Astrocyte (in vitro differentiated cells and primary cell): Measurements from ENCODE around the gene KCNH6. TPM values are rescaled to one million over a fixed set of nuclear protein-coding genes. Genes with fewer than 3 reads are reported as not detected.

Experiments used
- DNase-seq: peaks from one replicate; pipeline ENCODE4 v3.0.0-alpha.2; 2010; ENCODE audit warnings: low read depth
- FAIRE-seq: peaks from 2 replicates; lab custom pipeline; 2011; peaks lifted over from hg19 to GRCh38; lab: Jason Lieb, UNC
- H2AFZ ChIP-seq: 2 replicates; pipeline ENCODE4 v1.6.0; 2012; ENCODE audit warnings: low read depth, low read length, inconsistent platforms
- H3K27ac ChIP-seq: 2 replicates; pipeline ENCODE4 v1.5.1; 2011; ENCODE audit warnings: low read depth, low read length, inconsistent platforms
- H3K27me3 ChIP-seq: 2 replicates; pipeline ENCODE4 v1.6.0; 2011; ENCODE audit warnings: low read length, inconsistent platforms; ENCODE audit not compliant: insufficient read depth
- H3K36me3 ChIP-seq: 2 replicates; pipeline ENCODE4 v1.5.1; 2011; ENCODE audit warnings: low read length, inconsistent platforms; ENCODE audit not compliant: insufficient read depth
- H3K4me1 ChIP-seq: 2 replicates; pipeline ENCODE4 v1.5.1; 2011; ENCODE audit warnings: low read length, inconsistent platforms; ENCODE audit not compliant: insufficient read depth
- H3K4me2 ChIP-seq: 2 replicates; pipeline ENCODE4 v1.6.0; 2012; ENCODE audit warnings: low read length, inconsistent platforms
- H3K4me3 ChIP-seq: 2 replicates; pipeline ENCODE4 v1.5.1; 2011; ENCODE audit warnings: low read depth, mild to moderate bottlenecking, low read length, inconsistent platforms; ENCODE audit not compliant: insufficient read depth
- H3K79me2 ChIP-seq: 2 replicates; pipeline ENCODE4 v1.6.0; 2012; ENCODE audit warnings: mild to moderate bottlenecking, low read length, inconsistent platforms; ENCODE audit not compliant: insufficient read depth
- H3K9ac ChIP-seq: 2 replicates; pipeline ENCODE4 v1.6.0; 2012; ENCODE audit warnings: mild to moderate bottlenecking, low read length, inconsistent platforms
- H3K9me3 ChIP-seq: 2 replicates; pipeline ENCODE4 v1.5.1; 2012; ENCODE audit warnings: low read depth, mild to moderate bottlenecking, low read length, inconsistent platforms; ENCODE audit not compliant: insufficient read depth
- H4K20me1 ChIP-seq: 2 replicates; pipeline ENCODE4 v1.6.0; 2012; ENCODE audit warnings: low read length, inconsistent platforms; ENCODE audit not compliant: insufficient read depth
- H3K27ac Mint-ChIP-seq: one replicate; pipeline ENCODE4 v1.8.0; 2021; ENCODE audit warnings: mild to moderate bottlenecking, mixed read lengths; ENCODE audit not compliant: unreplicated experiment
- H3K27me3 Mint-ChIP-seq: one replicate; pipeline ENCODE4 v1.8.0; 2021; ENCODE audit warnings: low read depth, mixed read lengths; ENCODE audit not compliant: unreplicated experiment
- H3K36me3 Mint-ChIP-seq: one replicate; pipeline ENCODE4 v1.8.0; 2021; ENCODE audit warnings: low read depth, mixed read lengths; ENCODE audit not compliant: unreplicated experiment
- H3K4me1 Mint-ChIP-seq: one replicate; pipeline ENCODE4 v1.8.0; 2021; ENCODE audit warnings: low read depth, mixed read lengths; ENCODE audit not compliant: unreplicated experiment
- H3K4me3 Mint-ChIP-seq: one replicate; pipeline ENCODE4 v1.8.0; 2021; ENCODE audit warnings: mild to moderate bottlenecking, moderate library complexity, mixed read lengths; ENCODE audit not compliant: unreplicated experiment
- H3K9me3 Mint-ChIP-seq: one replicate; pipeline ENCODE4 v1.8.0; 2021; ENCODE audit warnings: mild to moderate bottlenecking, mixed read lengths; ENCODE audit not compliant: unreplicated experiment
- EZH2 ChIP-seq: IDR thresholded peaks from 2 replicates; pipeline ENCODE4 v1.6.1; 2012; ENCODE audit warnings: mild to moderate bottlenecking, low read length, inconsistent platforms; ENCODE audit not compliant: insufficient read depth
- total RNA-seq: library from RNA; stranded (reverse); gene quantifications from 2 replicates; pipeline ENCODE4 v1.2.1, GENCODE V29; 2021
- TF ChIP-seq, protein P1 (sequence below): IDR thresholded peaks from 2 replicates; pipeline ENCODE4 v1.5.1; 2011; ENCODE audit warnings: low read depth, mild to moderate bottlenecking, inconsistent platforms, low read length, moderate library complexity; ENCODE audit not compliant: insufficient read depth

KCNH6 gene
- total RNA-seq, 1 donor from 2014 or later: not detected

DNA sequence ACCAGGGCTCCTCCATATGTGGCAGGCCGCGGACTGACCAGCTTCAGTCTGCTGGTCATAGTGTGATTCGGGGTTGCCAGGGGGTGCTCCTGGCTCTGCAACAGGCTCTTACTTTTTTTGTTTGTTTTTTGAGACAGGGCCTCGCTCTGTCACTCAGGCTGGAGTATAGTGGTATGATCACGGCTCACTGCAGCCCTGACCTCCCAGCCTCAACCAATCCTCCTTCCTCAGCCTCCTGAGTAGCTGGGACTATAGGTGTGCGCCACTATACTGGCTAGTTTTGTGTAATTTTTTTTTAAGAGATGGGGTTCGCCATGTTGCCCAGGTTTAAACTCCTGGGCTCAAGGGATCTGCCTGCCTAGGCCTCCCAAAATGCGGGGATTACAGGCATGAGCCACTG is 11.8 kb upstream of the KCNH6 start:
- no peaks in the 10 kb centered on the region for H3K4me1 Mint-ChIP-seq
- FAIRE-seq (no peak), DNase-seq (no peak)
- H3K36me3 Mint-ChIP-seq: peaks cover 3% of the 10 kb centered on the region
- Histone ChIP-seq H3K36me3 (no peaks in the 10 kb centered on the region), H2AFZ (no peak overlapping the region), H3K4me2 (no peak overlapping the region), H3K27ac (no peak overlapping the region), H3K4me1 (no peaks in the 10 kb centered on the region), H3K79me2 (no peaks in the 10 kb centered on the region), H4K20me1 (no peaks in the 10 kb centered on the region), H3K27me3 (peaks cover 9% of the 10 kb centered on the region), H3K9ac (no peak overlapping the region), H3K9me3 (no peaks in the 10 kb centered on the region), H3K4me3 (no peak overlapping the region)
- no peak for TF ChIP-seq EZH2
- TF ChIP-seq, protein P1, sequence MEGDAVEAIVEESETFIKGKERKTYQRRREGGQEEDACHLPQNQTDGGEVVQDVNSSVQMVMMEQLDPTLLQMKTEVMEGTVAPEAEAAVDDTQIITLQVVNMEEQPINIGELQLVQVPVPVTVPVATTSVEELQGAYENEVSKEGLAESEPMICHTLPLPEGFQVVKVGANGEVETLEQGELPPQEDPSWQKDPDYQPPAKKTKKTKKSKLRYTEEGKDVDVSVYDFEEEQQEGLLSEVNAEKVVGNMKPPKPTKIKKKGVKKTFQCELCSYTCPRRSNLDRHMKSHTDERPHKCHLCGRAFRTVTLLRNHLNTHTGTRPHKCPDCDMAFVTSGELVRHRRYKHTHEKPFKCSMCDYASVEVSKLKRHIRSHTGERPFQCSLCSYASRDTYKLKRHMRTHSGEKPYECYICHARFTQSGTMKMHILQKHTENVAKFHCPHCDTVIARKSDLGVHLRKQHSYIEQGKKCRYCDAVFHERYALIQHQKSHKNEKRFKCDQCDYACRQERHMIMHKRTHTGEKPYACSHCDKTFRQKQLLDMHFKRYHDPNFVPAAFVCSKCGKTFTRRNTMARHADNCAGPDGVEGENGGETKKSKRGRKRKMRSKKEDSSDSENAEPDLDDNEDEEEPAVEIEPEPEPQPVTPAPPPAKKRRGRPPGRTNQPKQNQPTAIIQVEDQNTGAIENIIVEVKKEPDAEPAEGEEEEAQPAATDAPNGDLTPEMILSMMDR: no peak
- H3K27me3 Mint-ChIP-seq: peaks cover 55% of the 10 kb centered on the region
- H3K9me3 Mint-ChIP-seq: peaks cover 7% of the 10 kb centered on the region
- H3K27ac Mint-ChIP-seq: no peak overlapping the region
- no peak overlapping the region for H3K4me3 Mint-ChIP-seq

DNA sequence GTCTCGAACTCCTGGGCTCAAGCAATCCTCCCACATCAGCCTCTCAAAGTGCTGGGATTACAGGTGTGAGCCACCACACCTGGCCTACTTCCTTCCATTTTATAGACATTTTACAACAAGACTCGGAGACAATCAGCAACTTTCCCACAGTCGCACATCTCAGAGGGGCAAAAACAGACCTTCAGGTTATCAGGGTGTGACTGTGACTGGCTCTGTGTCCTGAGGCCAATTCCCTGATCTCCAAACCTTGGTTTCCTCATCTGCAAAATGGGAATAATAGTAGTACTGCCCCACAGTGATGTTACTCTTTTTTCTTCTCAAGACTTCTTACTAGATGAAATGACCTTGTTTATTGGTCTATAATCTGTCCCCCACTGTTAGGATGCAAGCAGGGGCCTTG is 10.8 kb upstream of the KCNH6 start:
- no peak overlapping the region for H3K4me3 ChIP-seq
- DNase-seq (no peak), FAIRE-seq (no peak)
- H3K4me2 ChIP-seq: no peak overlapping the region
- H3K36me3 ChIP-seq: no peaks in the 10 kb centered on the region
- H3K27ac ChIP-seq: no peak overlapping the region
- H3K36me3 Mint-ChIP-seq: peaks cover 3% of the 10 kb centered on the region
- H3K4me1 ChIP-seq: peaks cover 4% of the 10 kb centered on the region
- H3K27me3 ChIP-seq: peaks cover 9% of the 10 kb centered on the region
- peaks cover 7% of the 10 kb centered on the region for H3K4me1 Mint-ChIP-seq
- peaks cover 53% of the 10 kb centered on the region for H3K27me3 Mint-ChIP-seq
- no peaks in the 10 kb centered on the region for H3K79me2 ChIP-seq
- no peak overlapping the region for H2AFZ ChIP-seq
- H3K4me3 Mint-ChIP-seq: no peak overlapping the region
- no peaks in the 10 kb centered on the region for H4K20me1 ChIP-seq
- peaks cover 7% of the 10 kb centered on the region for H3K9me3 Mint-ChIP-seq
- TF ChIP-seq, protein P1: no peak
- TF ChIP-seq EZH2: no peak
- no peaks in the 10 kb centered on the region for H3K9me3 ChIP-seq
- H3K27ac Mint-ChIP-seq: no peak overlapping the region
- no peak overlapping the region for H3K9ac ChIP-seq

DNA sequence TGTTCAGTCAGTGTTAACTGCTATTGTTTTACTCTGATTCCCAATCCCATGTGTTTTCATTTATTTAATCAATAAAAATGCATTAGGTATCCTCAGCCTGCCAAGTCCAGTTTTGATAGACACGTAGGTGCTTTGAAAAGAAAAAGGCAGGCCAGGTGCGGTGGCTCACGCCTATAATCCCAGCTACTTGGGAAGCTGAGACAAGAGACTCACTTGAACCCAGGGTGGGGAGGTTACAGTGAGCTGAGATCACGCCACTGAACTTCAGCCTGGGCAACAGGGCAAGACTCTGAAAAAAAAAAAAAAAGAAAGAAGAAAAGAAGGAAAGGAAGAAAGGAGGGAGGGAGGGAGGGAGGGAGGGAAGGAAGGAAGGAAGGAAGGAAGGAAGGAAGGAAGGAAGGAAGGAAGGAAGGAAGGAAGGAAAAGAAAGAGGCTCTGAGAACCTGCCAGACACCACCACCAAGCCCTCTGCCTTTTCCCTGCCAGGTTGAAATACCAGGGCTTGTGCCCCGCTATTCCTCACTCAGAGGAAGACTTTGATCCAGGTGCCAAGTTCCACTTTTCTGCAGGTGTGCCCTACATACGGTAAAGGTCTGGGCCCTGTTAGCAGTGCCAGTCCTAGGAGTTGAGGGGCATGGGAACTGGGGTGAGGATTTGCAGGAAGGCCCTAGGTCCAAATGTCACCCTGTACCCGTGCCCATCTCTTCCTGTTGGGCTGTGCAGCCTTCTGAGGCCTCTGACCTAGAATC is 10.1 kb upstream of the KCNH6 start:
- peaks cover 7% of the 10 kb centered on the region for H3K4me1 ChIP-seq
- peaks cover 3% of the 10 kb centered on the region for H3K36me3 Mint-ChIP-seq
- H4K20me1 ChIP-seq: no peaks in the 10 kb centered on the region
- no peaks in the 10 kb centered on the region for H3K36me3 ChIP-seq
- no peaks in the 10 kb centered on the region for H3K79me2 ChIP-seq
- no peaks in the 10 kb centered on the region for H3K9me3 ChIP-seq
- H3K27ac Mint-ChIP-seq: no peak overlapping the region
- TF ChIP-seq, protein P1: no peak
- no peak for TF ChIP-seq EZH2
- no peak overlapping the region for H3K4me3 ChIP-seq
- no peak overlapping the region for H2AFZ ChIP-seq
- peaks cover 12% of the 10 kb centered on the region for H3K4me1 Mint-ChIP-seq
- no peak overlapping the region for H3K27ac ChIP-seq
- peaks cover 50% of the 10 kb centered on the region for H3K27me3 Mint-ChIP-seq
- FAIRE-seq (no peak), DNase-seq (no peak)
- peaks cover 9% of the 10 kb centered on the region for H3K27me3 ChIP-seq
- no peak overlapping the region for H3K4me3 Mint-ChIP-seq
- H3K4me2 ChIP-seq: no peak overlapping the region
- peaks cover 7% of the 10 kb centered on the region for H3K9me3 Mint-ChIP-seq
- no peak overlapping the region for H3K9ac ChIP-seq
